Motor neuron (in vitro differentiated cells): Measurements from ENCODE around the gene ECSIT. TPM values are rescaled to one million over a fixed set of nuclear protein-coding genes. Genes with fewer than 3 reads are reported as not detected.
"Not testable (repeated sequence)": the region's sequence is repeated elsewhere in the genome, so short reads cannot be mapped to it uniquely, and the experiment has no call there.

ENCODE experiments used
- ATAC-seq, 8 experiments: fragments of 200-7000 bp; cut with Tn5 transposase; replicated peaks in 6 of 8; 2 replicates each; pipeline ENCODE4 v1.8.0; 2021; ENCODE audit warnings: mild to moderate bottlenecking in 8 of 8, moderate library complexity in 8 of 8
- H3K27ac ChIP-seq, 2 donors: fragments of 250-450 bp; sonication (Bioruptor Pico); 2 replicates each; pipeline ENCODE4 v1.9.0; 2021; ENCODE audit warnings: antibody characterized with exemption in 2 of 2, mild to moderate bottlenecking in 2 of 2, moderate library complexity in 1 of 2
- H3K4me1 ChIP-seq, 2 donors: fragments of 250-450 bp; sonication (Bioruptor Pico); replicated peaks in 1 of 2; 2 replicates each; pipeline ENCODE4 v1.6.1; 2021; ENCODE audit warnings: antibody characterized with exemption in 2 of 2, mild to moderate bottlenecking in 2 of 2, moderate library complexity in 1 of 2
- H3K4me3 ChIP-seq, 5 donors: fragments of 250-450 bp; sonication (Bioruptor Pico); 2 replicates each; pipeline ENCODE4 v1.9.0; 2021; ENCODE audit warnings: antibody characterized with exemption in 5 of 5, mild to moderate bottlenecking in 5 of 5, moderate library complexity in 4 of 5
- WGBS, 10 experiments: fragments of 450-650 bp; shearing (Covaris generic); methylation state at CpG; one replicate each; pipeline ENCODE4 v1.0.0; 2022; 5-methylcytosine and 5-hydroxymethylcytosine counted together
- in situ Hi-C, 9 experiments: fragments of 400-800 bp; cut with MboI; loops; one replicate each; pipeline ENCODE4 v1.15.0; 2021; ENCODE audit warnings: low sequenced_read_pairs in 9 of 9, low pct_unique_long_range_greater_than_20kb in 2 of 9; ENCODE audit not compliant: unreplicated experiment in 9 of 9
- total RNA-seq, 8 experiments: library from RNA; unstranded; fragments of 300-600 nt; gene quantifications; 2 replicates each; pipeline versions ENCODE4 v1.2.3 to v1.2.4, GENCODE V29; 2022

ECSIT gene
- 10 to 100 TPM; 20.9 to 56.9 (median 47.6) TPM for total RNA-seq

GRCh38 chr19:11528551-11529341 is at the start of gene ECSIT:
Gene ECSIT (minus strand): TSS chr19:11529134. CDS start chr19:11519170, 9,964 bp downstream.
- H3K27ac ChIP-seq = peak within 1 kb of the TSS; percentile 94 to 97
- H3K4me1 ChIP-seq = peaks cover 6 to 14% of the 10 kb centered on the region in 2 donors
- in situ Hi-C loops = no loop called here
- peak within 1 kb of the TSS; percentile 64 to 97 (median 85) for H3K4me3 ChIP-seq
- peak; percentile 94 to 98 (median 96) for ATAC-seq
- WGBS, 10 experiments = 0 to 3% (median 1%) methylated on average over 4 to 21 of the region's 47 CpGs; no CpG with 5 or more reads in 2 of the 10 experiments

GRCh38 chr19:11577451-11578257 is 48.7 kb upstream of the ECSIT start, which contains the start of gene ACP5:
Gene ACP5 (minus strand): TSS chr19:11577645. CDS start chr19:11577317, 328 bp downstream.
- Histone ChIP-seq H3K27ac (peak within 1 kb of the TSS; percentile 61 to 85), H3K4me3 (peak within 1 kb of the TSS in 2 of 5 donors; percentile 16 to 31), H3K4me1 (peaks cover 26 to 29% of the 10 kb centered on the region in 2 donors)
- in situ Hi-C loops = no loop called here
- WGBS, 10 experiments = 50 to 100% (median 87%) methylated on average over 1 to 5 of the region's 18 CpGs; no CpG with 5 or more reads in 4 of the 10 experiments
- peak; percentile 31 to 86 (median 82) for ATAC-seq

GRCh38 chr19:11576227-11576626 is 47.3 kb upstream of the ECSIT start:
- no peak for ATAC-seq
- no peak overlapping the region for H3K4me3 ChIP-seq
- no peak overlapping the region for H3K27ac ChIP-seq
- in situ Hi-C loops = no loop called here
- WGBS, 10 experiments = 87 to 100% (median 100%) methylated on average over 1 to 7 of the region's 15 CpGs; no CpG with 5 or more reads in 5 of the 10 experiments
- H3K4me1 ChIP-seq = peaks cover 20 to 22% of the 10 kb centered on the region in 2 donors

GRCh38 chr19:11574689-11575088 is 45.8 kb upstream of the ECSIT start:
- H3K4me3 ChIP-seq = no peak overlapping the region
- WGBS, 10 experiments = 51% methylated on average over 2 of the region's 9 CpGs; no CpG with 5 or more reads in 9 of the 10 experiments
- in situ Hi-C loops = no loop called here
- H3K4me1 ChIP-seq = peaks cover 20 to 24% of the 10 kb centered on the region in 2 donors
- no peak for ATAC-seq
- no peak overlapping the region for H3K27ac ChIP-seq

- H3K4me3 ChIP-seq, H3K27ac ChIP-seq, ATAC-seq, in situ Hi-C loops: not testable (repeated sequence)
- 67 to 100% (median 100%) methylated on average over 1 to 3 of the region's 4 CpGs; no CpG with 5 or more reads in 2 of the 10 experiments for WGBS, 10 experiments
- H3K4me1 ChIP-seq = peaks cover 19 to 22% of the 10 kb centered on the region in 2 donors
These were observed 44.8 kb upstream of the ECSIT start for GRCh38 chr19:11573763-11574162.

- peaks cover 15 to 18% of the 10 kb centered on the region in 2 donors for H3K4me1 ChIP-seq
- WGBS, 10 experiments = 43 to 100% (median 64%) methylated on average over 1 to 3 of the region's 6 CpGs; no CpG with 5 or more reads in 5 of the 10 experiments
- H3K4me3 ChIP-seq, in situ Hi-C loops, ATAC-seq, H3K27ac ChIP-seq: not testable (repeated sequence)
These were observed 44.4 kb upstream of the ECSIT start for GRCh38 chr19:11573354-11573753.

GRCh38 chr19:11570039-11570462 is 41.1 kb upstream of the ECSIT start:
- in situ Hi-C loops = no loop called here
- Histone ChIP-seq H3K27ac (peak overlapping the region in 1 of 2 donors; percentile 67), H3K4me3 (no peak overlapping the region), H3K4me1 (peaks cover 0 to 5% of the 10 kb centered on the region in 2 donors)
- WGBS, 10 experiments = 47 to 100% (median 63%) methylated on average over 1 to 3 of the region's 5 CpGs; no CpG with 5 or more reads in 1 of the 10 experiments
- peak in 5 of 8 experiments; percentile 72 to 98 (median 93) for ATAC-seq

GRCh38 chr19:11566164-11566563 is 37.2 kb upstream of the ECSIT start:
- ATAC-seq = no peak
- 43 to 100% (median 83%) methylated on average over 1 to 2 of the region's 2 CpGs; no CpG with 5 or more reads in 5 of the 10 experiments for WGBS, 10 experiments

GRCh38 chr19:11565649-11565980 is 36.7 kb upstream of the ECSIT start:
- ATAC-seq, H3K4me1 ChIP-seq, H3K4me3 ChIP-seq, in situ Hi-C loops, H3K27ac ChIP-seq: not testable (repeated sequence)
- 0 to 100% (median 75%) methylated on average over 1 to 3 of the region's 5 CpGs; no CpG with 5 or more reads in 3 of the 10 experiments for WGBS, 10 experiments

More at GRCh38 chr19:11566164-11566563, 37.2 kb upstream of the ECSIT start:
- Histone ChIP-seq H3K4me3 (no peak overlapping the region), H3K4me1 (peaks cover 0 to 5% of the 10 kb centered on the region in 2 donors), H3K27ac (no peak overlapping the region)
- in situ Hi-C loops = no loop called here

- WGBS, 10 experiments = 77 to 100% (median 95%) methylated on average over 2 to 6 of the region's 6 CpGs; no CpG with 5 or more reads in 4 of the 10 experiments
- H3K27ac ChIP-seq, in situ Hi-C loops, H3K4me3 ChIP-seq, ATAC-seq, H3K4me1 ChIP-seq: not testable (repeated sequence)
These were observed 35.3 kb upstream of the ECSIT start for GRCh38 chr19:11564082-11564807.

- ATAC-seq = no peak
- WGBS, 10 experiments = 67 to 100% (median 98%) methylated on average over 1 to 8 of the region's 8 CpGs; no CpG with 5 or more reads in 3 of the 10 experiments
- in situ Hi-C loops = no loop called here
- H3K27ac ChIP-seq = no peak overlapping the region
- H3K4me1 ChIP-seq = peaks cover 6 to 9% of the 10 kb centered on the region in 2 donors
- no peak overlapping the region for H3K4me3 ChIP-seq
These were observed 34.6 kb upstream of the ECSIT start for GRCh38 chr19:11563532-11563931.

GRCh38 chr19:11560404-11561051 is 31.6 kb upstream of the ECSIT start:
- Histone ChIP-seq H3K4me1 (peaks cover 11 to 16% of the 10 kb centered on the region in 2 donors), H3K27ac (no peak overlapping the region), H3K4me3 (peak overlapping the region in 3 of 5 donors; percentile 5 to 88 (median 69))
- in situ Hi-C loops = no loop called here
- 9 to 100% (median 23%) methylated on average over 1 to 8 of the region's 9 CpGs; no CpG with 5 or more reads in 2 of the 10 experiments for WGBS, 10 experiments
- ATAC-seq = peak; percentile 18 to 66 (median 53)
